C4-2B (cell line): Measurements from ENCODE around the gene AUTS2.

Experiments
- H3K27ac ChIP-seq: fragments of 450-650 bp; 2 replicates; pipeline ENCODE4 v1.5.1; 2017
- CTCF ChIP-seq: fragments of 450-650 bp; conservative IDR thresholded peaks from 2 replicates; pipeline ENCODE4 v1.5.1; 2017; ENCODE audit warnings: mild to moderate bottlenecking
- ZFX ChIP-seq: fragments of 450-650 bp; IDR thresholded peaks from 2 replicates; pipeline ENCODE4 v1.6.1; 2017

The AUTS2 gene

GRCh38 chr7:70132852-70133690, 534.8 kb downstream of the AUTS2 start:
- H3K27ac ChIP-seq = no peak overlapping the region
- no peak for TF ChIP-seq CTCF
- no peak for TF ChIP-seq ZFX

- TF ChIP-seq CTCF (no peak), ZFX (no peak)
These were observed 535.9 kb downstream of the AUTS2 start for GRCh38 chr7:70134029-70134770.

GRCh38 chr7:70135656-70136055, 537.4 kb downstream of the AUTS2 start:
- no peak for TF ChIP-seq CTCF
- TF ChIP-seq ZFX = no peak
- H3K27ac ChIP-seq = no peak overlapping the region

More at GRCh38 chr7:70134029-70134770, 535.9 kb downstream of the AUTS2 start:
- no peak overlapping the region for H3K27ac ChIP-seq

- TF ChIP-seq ZFX (no peak), CTCF (no peak)
These were observed 538.9 kb downstream of the AUTS2 start for GRCh38 chr7:70137126-70137525.

GRCh38 chr7:70142247-70142932, 544.1 kb downstream of the AUTS2 start:
- TF ChIP-seq ZFX (no peak), CTCF (no peak)
- no peak overlapping the region for H3K27ac ChIP-seq

More at GRCh38 chr7:70137126-70137525, 538.9 kb downstream of the AUTS2 start:
- H3K27ac ChIP-seq = no peak overlapping the region

GRCh38 chr7:70143075-70144044, 545.1 kb downstream of the AUTS2 start:
- no peak overlapping the region for H3K27ac ChIP-seq

More at GRCh38 chr7:70143075-70144044, 545.1 kb downstream of the AUTS2 start:
- TF ChIP-seq ZFX = no peak
- no peak for TF ChIP-seq CTCF
